Stomach (tissue), 9 donors: ENCODE results near the gene GABBR2. TPM values are rescaled to one million over a fixed set of nuclear protein-coding genes. Genes with fewer than 3 reads are reported as not detected.

ENCODE experiments used
- DNase-seq, 2 donors: peaks; one replicate each; pipeline versions ENCODE4 v3.0.0 to v3.0.0-alpha.2; 2013 to 2019
- H3K27ac ChIP-seq, 5 donors: fragments of 200-600 bp in 4 of 5; sonication (generic) in 4 of 5; one replicate each; pipeline ENCODE4 v1.5.1; 2013 to 2019; ENCODE audit warnings: mild to moderate bottlenecking in 1 of 5, moderate library complexity in 1 of 5
- H3K27me3 ChIP-seq, 3 donors: fragments of 200-600 bp; sonication (generic); one replicate each; pipeline ENCODE4 v1.5.1; 2017 to 2019; ENCODE audit warnings: mixed run types in 1 of 3
- H3K36me3 ChIP-seq, 4 donors: fragments of 200-600 bp; sonication (generic); 1 replicate in 3 of 4; 2 replicates in 1 of 4; pipeline ENCODE4 v1.5.1; 2016 to 2019
- H3K4me1 ChIP-seq, 4 donors: fragments of 200-600 bp; sonication (generic); one replicate each; pipeline ENCODE4 v1.5.1; 2016 to 2019
- H3K4me3 ChIP-seq, 4 donors: fragments of 200-600 bp; sonication (generic) in 3 of 4; one replicate each; pipeline ENCODE4 v1.5.1; 2016 to 2019; ENCODE audit warnings: mild to moderate bottlenecking in 1 of 4
- H3K9me3 ChIP-seq, 4 donors: fragments of 200-600 bp; sonication (generic); one replicate each; pipeline ENCODE4 v1.5.1; 2016 to 2019
- EP300 ChIP-seq: sonication (generic); formaldehyde crosslinking; IDR thresholded peaks from one replicate; pipeline ENCODE4 v1.6.1; 2017; ENCODE audit warnings: antibody characterized with exemption
- POLR2A ChIP-seq, 4 donors: fragments of 450-650 bp; IDR thresholded peaks; one replicate each; pipeline ENCODE4 v1.6.1; 2016; ENCODE audit warnings: antibody characterized with exemption in 4 of 4, control low read depth in 2 of 4, mild to moderate bottlenecking in 1 of 4, moderate library complexity in 1 of 4
- POLR2AphosphoS5 ChIP-seq, 3 donors: sonication (generic); formaldehyde crosslinking; IDR thresholded peaks; one replicate each; pipeline ENCODE4 v1.6.1; 2016; ENCODE audit warnings: antibody characterized with exemption in 3 of 3
- WGBS, 5 donors: extraction: QIAGEN DNeasy Blood & Tissue Kit in 3 of 5; methylation state at CpG; one replicate each; pipeline versions ENCODE4 v1.1.5 to v1.1.7; 2013 to 2018; 5-methylcytosine and 5-hydroxymethylcytosine counted together
- intact Hi-C: fragments of 100-400 bp; cut with DNase I; formaldehyde crosslinking; loops from one replicate; pipeline ENCODE4 v1.15.1; 2023; ENCODE audit warnings: low total_unique reads
- polyA plus RNA-seq, 3 donors: library from polyadenylated mRNA; stranded (reverse); fragments of 200-250 nt; gene quantifications; one replicate each; pipeline ENCODE4 v1.2.3, GENCODE V29; 2013
- total RNA-seq, 5 donors: library from RNA; depleted of rRNA; stranded (reverse); fragments of >200 nt; gene quantifications; one replicate each; pipeline versions ENCODE4 v1.1.0 to v1.2.3, GENCODE V29; 2014 to 2016
- TF ChIP-seq, protein P1 (sequence below), 7 experiments: fragments of 450-650 bp in 4 of 7; fragments of 200-600 bp in 3 of 7; sonication (generic) in 3 of 7; IDR thresholded peaks; one replicate each; pipeline ENCODE4 v1.5.1; 2016 to 2019; ENCODE audit warnings: antibody characterized with exemption in 7 of 7, control low read depth in 2 of 7, mild to moderate bottlenecking in 1 of 7
- donor health status: healthy with polysubstance abuse.
- donor health status: Bipolar disorder and iron deficiency.
- donor health status: healthy.

GABBR2 gene
- total and polyA plus RNA-seq, 8 donors = 0.06 to 0.55 (median 0.08) TPM; not detected in 5

DNA sequence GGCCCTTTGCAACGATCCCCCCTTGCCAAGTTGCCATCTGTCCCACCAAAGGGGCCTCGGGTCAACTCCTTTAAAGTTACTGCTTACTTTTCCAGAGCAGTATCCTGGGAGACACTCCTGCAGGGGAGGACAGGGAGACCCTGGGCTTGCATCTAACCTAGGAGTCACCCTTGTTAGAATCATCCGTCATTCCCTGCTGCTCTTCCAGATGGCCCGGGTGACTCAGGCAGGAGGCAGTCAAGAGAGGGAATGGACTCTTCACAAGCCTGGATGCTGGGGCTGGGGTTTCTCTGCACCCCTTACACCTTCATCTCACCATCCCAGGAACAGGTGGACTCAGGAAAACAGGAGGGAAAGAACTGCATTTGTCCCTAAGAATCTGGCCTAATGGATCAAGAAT is 175.6 kb downstream of the GABBR2 start:
- peaks cover 0 to 6% (median 2%) of the 10 kb centered on the region in 4 donors for H3K9me3 ChIP-seq
- H3K4me1 ChIP-seq = no peaks in the 10 kb centered on the region
- intact Hi-C loops = no loop called here
- no peaks in the 10 kb centered on the region for H3K36me3 ChIP-seq
- no peak overlapping the region for H3K4me3 ChIP-seq
- TF ChIP-seq, protein P1, sequence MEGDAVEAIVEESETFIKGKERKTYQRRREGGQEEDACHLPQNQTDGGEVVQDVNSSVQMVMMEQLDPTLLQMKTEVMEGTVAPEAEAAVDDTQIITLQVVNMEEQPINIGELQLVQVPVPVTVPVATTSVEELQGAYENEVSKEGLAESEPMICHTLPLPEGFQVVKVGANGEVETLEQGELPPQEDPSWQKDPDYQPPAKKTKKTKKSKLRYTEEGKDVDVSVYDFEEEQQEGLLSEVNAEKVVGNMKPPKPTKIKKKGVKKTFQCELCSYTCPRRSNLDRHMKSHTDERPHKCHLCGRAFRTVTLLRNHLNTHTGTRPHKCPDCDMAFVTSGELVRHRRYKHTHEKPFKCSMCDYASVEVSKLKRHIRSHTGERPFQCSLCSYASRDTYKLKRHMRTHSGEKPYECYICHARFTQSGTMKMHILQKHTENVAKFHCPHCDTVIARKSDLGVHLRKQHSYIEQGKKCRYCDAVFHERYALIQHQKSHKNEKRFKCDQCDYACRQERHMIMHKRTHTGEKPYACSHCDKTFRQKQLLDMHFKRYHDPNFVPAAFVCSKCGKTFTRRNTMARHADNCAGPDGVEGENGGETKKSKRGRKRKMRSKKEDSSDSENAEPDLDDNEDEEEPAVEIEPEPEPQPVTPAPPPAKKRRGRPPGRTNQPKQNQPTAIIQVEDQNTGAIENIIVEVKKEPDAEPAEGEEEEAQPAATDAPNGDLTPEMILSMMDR (IDR thresholded peaks at IDR 0.05) = no peak
- TF ChIP-seq EP300 (no peak), POLR2A (IDR thresholded peaks at IDR 0.05) (no peak), POLR2AphosphoS5 (IDR thresholded peaks at IDR 0.05) (no peak)
- DNase-seq = no peak
- no peak overlapping the region for H3K27ac ChIP-seq
- H3K27me3 ChIP-seq = no peaks in the 10 kb centered on the region
- whole genome bisulfite sequencing, 5 donors = 26 to 52% (median 47%) methylated on average over 3 to 4 of the region's 4 CpGs

DNA sequence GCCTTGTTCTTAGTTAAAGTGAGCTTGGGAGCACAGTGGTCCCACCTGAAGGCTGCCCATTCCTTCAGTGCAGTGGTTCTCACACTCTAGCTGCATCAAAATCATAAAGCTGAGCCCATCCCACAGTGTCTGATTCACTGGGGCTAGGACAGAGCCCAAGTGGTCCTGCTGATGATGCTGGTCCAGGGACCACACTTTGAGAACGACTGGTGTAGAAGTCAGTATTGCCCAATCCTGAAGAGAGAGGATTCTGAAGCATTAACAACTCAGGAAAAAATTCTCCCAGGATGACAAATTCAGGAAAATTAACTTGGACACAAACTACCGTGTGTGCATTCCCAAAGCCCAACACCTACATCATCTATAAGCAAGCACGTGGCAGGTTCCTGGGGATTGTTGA is 176.2 kb downstream of the GABBR2 start:
- no peak overlapping the region for H3K27ac ChIP-seq
- intact Hi-C loops = no loop called here
- WGBS, 5 donors = 65 to 82% (median 76%) methylated on average over 3 of the region's 3 CpGs
- TF ChIP-seq, protein P1 (IDR thresholded peaks at IDR 0.05) = no peak
- TF ChIP-seq POLR2A (IDR thresholded peaks at IDR 0.05) = no peak
- no peak for TF ChIP-seq EP300
- TF ChIP-seq POLR2AphosphoS5 (IDR thresholded peaks at IDR 0.05) = no peak
- H3K27me3 ChIP-seq = no peaks in the 10 kb centered on the region
- peaks cover 0 to 6% (median 2%) of the 10 kb centered on the region in 4 donors for H3K9me3 ChIP-seq
- no peaks in the 10 kb centered on the region for H3K36me3 ChIP-seq
- DNase-seq = no peak
- no peak overlapping the region for H3K4me3 ChIP-seq
- H3K4me1 ChIP-seq = no peaks in the 10 kb centered on the region

DNA sequence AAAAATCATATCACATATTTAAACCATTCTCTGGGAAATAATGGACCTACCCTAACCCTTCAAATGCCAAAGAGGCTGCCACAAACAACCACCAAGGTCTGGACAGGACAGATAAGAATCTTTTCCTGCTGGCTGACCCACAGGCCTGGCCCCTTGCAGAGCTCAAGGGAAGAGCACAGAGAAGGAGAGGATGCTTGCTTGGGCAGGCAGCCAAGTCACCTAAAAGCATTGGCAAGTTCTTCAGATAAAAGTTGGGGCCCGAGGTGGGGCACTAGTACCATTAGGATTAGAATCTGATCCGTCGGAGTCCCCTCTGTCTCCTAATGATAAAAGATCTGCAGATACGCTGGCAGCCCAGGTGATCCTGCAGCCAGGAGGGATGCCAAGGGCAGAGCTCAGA is 176.6 kb downstream of the GABBR2 start:
- Histone ChIP-seq H3K27me3 (no peaks in the 10 kb centered on the region), H3K36me3 (no peaks in the 10 kb centered on the region), H3K4me1 (no peaks in the 10 kb centered on the region), H3K27ac (no peak overlapping the region), H3K9me3 (peaks cover 0 to 5% (median 2%) of the 10 kb centered on the region in 4 donors), H3K4me3 (no peak overlapping the region)
- no peak for TF ChIP-seq EP300
- TF ChIP-seq POLR2A (IDR thresholded peaks at IDR 0.05) = no peak
- TF ChIP-seq POLR2AphosphoS5 (IDR thresholded peaks at IDR 0.05) = no peak
- TF ChIP-seq, protein P1 (IDR thresholded peaks at IDR 0.05) = no peak
- no peak for DNase-seq
- 54 to 73% (median 60%) methylated on average over 4 of the region's 4 CpGs for WGBS, 5 donors
- intact Hi-C loops = no loop called here

DNA sequence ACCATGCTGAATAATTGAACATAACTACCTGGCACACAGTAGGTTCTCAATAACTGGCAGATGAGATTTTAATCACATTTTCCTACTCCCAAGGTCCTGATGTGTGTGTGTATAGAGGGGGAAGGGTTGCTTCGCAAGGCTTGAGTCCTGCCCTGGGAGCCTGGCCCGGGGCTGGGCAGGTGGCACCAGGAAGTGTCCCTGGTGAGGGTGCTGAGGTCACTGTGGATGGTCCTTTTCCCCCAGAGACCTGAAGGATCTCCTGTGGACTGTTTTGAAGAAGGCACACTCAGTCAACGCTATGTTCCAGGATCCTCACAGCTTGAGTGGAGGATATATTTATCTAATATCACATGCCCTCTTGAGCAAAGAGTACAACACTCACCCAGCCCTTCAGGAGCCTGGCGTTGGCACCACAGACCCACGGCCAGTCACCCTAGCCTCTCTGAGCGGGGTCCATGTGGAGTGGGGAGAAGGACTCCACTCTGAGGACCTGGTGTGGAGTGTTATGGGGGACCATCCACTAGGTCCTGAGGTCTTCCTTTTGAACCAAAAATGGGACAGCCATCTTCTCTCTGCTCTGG is 177.8 kb downstream of the GABBR2 start:
- H3K9me3 ChIP-seq = no peaks in the 10 kb centered on the region
- intact Hi-C loops = no loop called here
- H3K36me3 ChIP-seq = no peaks in the 10 kb centered on the region
- H3K4me3 ChIP-seq = no peak overlapping the region
- H3K4me1 ChIP-seq = no peaks in the 10 kb centered on the region
- WGBS, 5 donors = 70 to 80% (median 79%) methylated on average over 6 of the region's 6 CpGs
- H3K27ac ChIP-seq = no peak overlapping the region
- TF ChIP-seq, protein P1 (IDR thresholded peaks at IDR 0.05) = no peak
- TF ChIP-seq POLR2AphosphoS5 (IDR thresholded peaks at IDR 0.05) (no peak), POLR2A (IDR thresholded peaks at IDR 0.05) (no peak), EP300 (no peak)
- peaks cover 0 to 5% (median 0%) of the 10 kb centered on the region in 3 donors for H3K27me3 ChIP-seq
- no peak for DNase-seq
